GM12874 (cell line): Measurements from ENCODE around the gene FLOT1.

ENCODE experiments used
- TF ChIP-seq, protein P1 (sequence below): IDR thresholded peaks from 2 replicates; pipeline ENCODE4 v1.5.1; 2011; ENCODE audit warnings: low read depth, mild to moderate bottlenecking, control low read depth, low read length, moderate library complexity; ENCODE audit not compliant: insufficient read depth

Gene FLOT1

DNA sequence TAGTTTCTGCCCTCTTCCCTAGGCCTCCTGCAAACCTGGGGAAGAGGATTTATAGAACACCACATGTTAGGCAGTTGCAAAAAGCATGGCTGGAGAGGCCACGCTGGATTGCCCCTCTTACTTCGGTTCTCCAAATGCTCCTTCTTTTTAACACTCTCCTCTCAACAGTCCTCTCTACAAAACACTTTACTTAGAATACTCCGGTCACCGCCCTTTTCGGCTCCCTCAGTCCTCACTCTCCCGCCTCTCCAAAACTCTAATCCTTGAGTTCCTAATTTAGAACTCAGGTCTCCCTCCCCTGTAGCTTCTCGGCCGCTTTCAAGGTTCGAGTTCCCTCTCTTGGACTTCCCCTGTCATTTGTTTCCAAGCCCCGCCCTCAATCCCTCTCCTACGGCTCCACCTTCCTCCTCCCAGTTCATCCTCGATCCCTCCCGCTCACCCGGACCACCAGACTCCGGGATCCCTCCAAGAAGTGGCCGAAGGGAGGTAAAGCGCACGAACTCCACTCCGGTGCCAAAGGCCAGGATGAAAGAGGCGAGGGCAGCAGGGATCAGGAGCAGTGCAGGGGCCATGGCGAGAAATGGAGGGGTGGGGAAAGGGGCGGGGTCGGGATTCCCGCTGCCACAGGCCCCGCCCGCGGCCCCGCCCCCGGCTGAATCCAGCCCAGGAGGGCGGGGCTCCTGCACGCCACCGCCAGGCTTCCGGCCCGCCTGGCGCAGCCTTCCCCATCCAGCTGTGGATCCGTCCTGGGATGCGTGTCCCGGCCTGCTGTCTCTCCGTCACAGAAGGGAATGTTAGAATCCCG, 51.9 kb downstream of the FLOT1 start, which contains the start of gene NRM:
TSS of gene NRM (minus strand) at position 582 of the 805 bp plus-strand sequence. CDS start at position 572, 10 bp downstream.
- TF ChIP-seq, protein P1, sequence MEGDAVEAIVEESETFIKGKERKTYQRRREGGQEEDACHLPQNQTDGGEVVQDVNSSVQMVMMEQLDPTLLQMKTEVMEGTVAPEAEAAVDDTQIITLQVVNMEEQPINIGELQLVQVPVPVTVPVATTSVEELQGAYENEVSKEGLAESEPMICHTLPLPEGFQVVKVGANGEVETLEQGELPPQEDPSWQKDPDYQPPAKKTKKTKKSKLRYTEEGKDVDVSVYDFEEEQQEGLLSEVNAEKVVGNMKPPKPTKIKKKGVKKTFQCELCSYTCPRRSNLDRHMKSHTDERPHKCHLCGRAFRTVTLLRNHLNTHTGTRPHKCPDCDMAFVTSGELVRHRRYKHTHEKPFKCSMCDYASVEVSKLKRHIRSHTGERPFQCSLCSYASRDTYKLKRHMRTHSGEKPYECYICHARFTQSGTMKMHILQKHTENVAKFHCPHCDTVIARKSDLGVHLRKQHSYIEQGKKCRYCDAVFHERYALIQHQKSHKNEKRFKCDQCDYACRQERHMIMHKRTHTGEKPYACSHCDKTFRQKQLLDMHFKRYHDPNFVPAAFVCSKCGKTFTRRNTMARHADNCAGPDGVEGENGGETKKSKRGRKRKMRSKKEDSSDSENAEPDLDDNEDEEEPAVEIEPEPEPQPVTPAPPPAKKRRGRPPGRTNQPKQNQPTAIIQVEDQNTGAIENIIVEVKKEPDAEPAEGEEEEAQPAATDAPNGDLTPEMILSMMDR: no peak

DNA sequence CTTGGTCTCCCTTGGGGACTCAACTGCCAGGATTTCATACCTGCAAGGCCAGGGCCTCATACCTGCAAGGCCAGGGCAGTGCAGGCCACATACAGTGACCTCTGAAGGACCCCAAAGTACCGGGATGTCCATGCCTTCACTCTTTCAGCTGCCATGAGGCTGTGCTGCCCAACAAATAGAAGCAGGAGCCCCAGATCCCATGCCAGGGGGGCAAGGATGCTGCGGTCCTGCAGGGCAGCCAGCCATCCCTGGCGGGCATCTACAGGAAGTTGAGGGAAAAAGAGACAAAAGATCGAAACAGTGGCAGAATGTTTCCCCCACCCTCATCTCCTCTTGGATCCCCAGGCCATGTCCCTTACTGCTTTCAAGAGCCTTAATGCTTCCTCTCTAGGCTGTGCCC, 52.5 kb downstream of the FLOT1 start:
- TF ChIP-seq, protein P1: no peak

DNA sequence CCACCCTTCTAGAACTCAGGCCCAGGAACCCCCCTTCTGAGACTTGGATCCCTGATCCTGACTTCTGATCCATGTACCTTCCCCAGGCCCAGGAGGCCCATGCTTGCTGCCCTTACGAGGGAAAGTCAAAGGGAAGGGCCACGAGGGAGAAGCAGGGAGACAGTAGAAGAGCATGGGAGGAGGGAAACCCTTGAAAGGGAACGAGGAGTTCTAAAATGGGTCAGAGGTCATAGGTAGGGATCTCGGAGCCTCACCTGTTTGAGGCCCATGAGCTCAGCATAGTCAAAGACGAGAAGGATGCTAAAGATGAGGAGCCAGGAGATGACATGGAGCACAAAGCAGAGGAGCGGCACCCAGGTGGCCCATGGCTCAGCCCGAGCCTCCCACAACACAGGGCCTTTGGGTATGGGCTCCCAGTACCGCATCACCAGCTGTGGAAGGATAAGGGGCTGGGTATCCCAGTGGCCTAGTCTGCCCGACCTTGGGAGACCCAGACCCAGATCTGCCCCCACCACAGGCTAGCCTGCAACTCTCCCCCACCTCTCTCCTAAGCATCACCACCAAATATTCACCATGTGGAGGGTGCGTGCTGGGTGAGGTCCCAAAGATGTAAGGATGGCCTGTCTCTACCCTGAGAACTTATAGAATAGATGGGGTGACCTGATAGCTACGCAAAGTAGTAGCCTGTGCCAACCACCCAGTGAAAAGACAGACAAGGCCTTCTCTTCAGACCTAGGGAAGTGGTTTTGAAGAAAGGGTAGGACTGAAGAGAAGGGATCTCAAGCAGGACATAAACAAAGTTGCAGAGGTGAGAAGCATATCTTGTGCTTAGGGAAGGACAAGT, 53.2 kb downstream of the FLOT1 start:
- TF ChIP-seq, protein P1: no peak

DNA sequence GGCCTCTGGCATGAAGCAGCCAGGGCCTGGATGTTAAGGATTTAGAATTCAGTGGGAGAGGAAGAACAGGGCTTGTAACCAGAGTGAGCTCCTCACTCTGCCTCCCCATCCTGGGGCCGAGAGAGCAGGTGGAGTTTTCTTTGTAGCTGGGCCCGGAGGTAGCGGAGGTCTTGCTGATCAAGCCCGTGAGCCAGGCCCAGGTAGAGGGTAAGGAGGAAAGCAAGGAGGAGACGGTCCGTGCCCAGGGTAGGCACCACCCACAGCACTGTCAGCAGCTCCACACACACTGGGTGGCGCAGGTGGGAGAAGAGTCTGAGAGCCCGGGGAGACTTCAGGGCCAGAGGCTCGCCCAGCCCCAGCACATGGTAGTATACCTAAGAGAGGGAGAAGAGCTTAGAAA, 53.9 kb downstream of the FLOT1 start:
- TF ChIP-seq, protein P1: no peak

DNA sequence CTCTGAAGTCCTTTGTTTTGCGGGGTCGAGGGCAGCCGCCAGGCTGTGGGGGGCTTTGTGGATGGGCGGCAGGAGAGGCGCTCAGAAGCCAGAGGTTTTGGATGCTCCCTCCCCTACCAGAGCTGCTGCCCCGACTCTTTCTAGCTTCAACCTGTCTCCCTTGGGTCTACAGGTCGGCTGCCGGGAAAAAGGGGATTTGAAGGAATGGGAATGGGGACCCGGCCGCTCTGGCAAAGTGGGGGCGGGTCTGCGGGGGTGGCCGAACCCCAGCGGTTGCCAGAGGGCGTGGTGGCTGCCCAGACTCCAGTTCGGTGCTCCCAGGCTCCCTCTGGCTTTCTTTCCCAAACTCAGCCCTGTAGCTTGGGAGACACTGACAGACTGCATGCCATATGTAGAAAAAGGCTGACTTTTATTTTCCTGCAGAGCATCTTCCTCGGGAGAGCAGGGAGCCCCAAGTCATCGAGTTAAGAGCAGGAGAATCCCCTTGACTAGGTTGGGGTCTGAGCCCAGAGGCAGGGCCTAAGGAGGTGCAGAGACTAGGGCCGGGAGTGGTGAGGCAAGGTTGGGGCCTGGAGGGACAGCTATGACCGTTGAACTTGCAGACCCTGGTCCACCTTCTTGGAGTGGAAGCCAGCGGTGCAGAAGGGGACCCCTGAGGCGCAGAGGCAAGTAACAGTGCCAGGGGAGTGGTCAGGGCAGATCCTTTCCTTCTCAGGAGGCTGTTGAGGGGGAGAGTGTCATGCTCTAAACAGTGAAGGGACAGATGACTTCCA, 54.6 kb downstream of the FLOT1 start:
- TF ChIP-seq, protein P1: no peak

DNA sequence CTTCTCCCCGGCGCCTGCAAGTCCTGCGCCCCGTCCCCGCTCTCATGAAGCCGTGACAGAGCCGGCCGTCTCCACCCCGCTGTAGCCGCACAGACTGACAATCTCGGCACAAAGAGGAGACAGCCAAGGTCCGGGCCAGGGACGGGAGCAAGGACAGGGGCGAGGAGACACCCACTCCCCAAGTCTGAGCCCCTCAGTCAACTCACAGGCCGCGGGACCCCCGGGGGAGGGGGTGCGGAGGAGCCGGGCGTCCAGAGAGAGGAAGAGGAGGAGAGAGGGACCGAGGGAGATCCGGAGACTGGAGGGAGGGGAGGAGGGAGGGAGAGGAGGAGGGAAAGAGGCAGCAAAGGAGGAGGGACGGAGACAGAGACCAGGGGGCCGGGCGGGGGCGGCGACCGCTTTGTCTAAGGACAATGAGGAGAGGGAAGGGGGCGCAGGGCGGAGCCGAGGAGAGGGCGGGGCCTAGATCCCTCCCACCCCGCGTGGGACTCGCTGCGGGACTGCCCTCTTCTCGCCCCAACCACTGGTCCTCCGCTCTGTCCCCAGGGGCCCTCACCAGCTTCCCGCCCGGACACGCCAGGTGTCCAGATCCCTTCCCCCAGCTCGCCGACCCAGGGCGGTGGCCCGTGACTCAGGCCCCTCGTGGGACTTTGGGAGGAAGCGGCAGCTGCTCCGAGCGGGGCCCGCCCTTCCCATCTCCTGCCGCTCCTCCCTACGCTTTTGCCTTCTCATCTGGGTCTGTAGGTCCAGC, 55.4 kb downstream of the FLOT1 start:
- TF ChIP-seq, protein P1: no peak
